Left lobe of liver (tissue), 2 donors: ENCODE results near the gene DHRS3. TPM values are rescaled to one million over a fixed set of nuclear protein-coding genes. Genes with fewer than 3 reads are reported as not detected.
"Not testable (repeated sequence)": the region's sequence is repeated elsewhere in the genome, so short reads cannot be mapped to it uniquely, and the experiment has no call there.

ENCODE experiments used
- ATAC-seq: fragments of 200-7000 bp; cut with Tn5 transposase; one replicate; pipeline ENCODE4 v1.9.1; 2020; ENCODE audit warnings: mild to moderate bottlenecking, moderate library complexity
- DNase-seq: peaks from one replicate; pipeline ENCODE4 v3.0.0-alpha.2; 2020; ENCODE audit warnings: low spot score
- total RNA-seq: library from RNA; stranded (reverse); gene quantifications from one replicate; pipeline ENCODE4 v1.2.1, GENCODE V29; 2021
- donor health status: DM: no; HTN: no; CAD: no; lungs with moderate emphysema.
- donor health status: DM: no; HTN: yes; CAD: no.

DHRS3 gene
- total RNA-seq, 1 donor from 2014 or later, result 175 TPM

- DNase-seq, result no peak
- ATAC-seq, result no peak
These were observed 36.8 kb downstream of the DHRS3 start for GRCh38 chr1:12581179-12581578.

GRCh38 chr1:12580054-12580887 is 37.7 kb downstream of the DHRS3 start:
- peak; percentile 46 for ATAC-seq
- no peak for DNase-seq

GRCh38 chr1:12578860-12579422 is 39.1 kb downstream of the DHRS3 start:
- peak; percentile 16 for ATAC-seq
- no peak for DNase-seq

GRCh38 chr1:12577020-12577419 is 41.0 kb downstream of the DHRS3 start:
- ATAC-seq (no peak), DNase-seq (no peak)

- no peak for ATAC-seq
- DNase-seq, result no peak
These were observed 43.3 kb downstream of the DHRS3 start for GRCh38 chr1:12574757-12575139.

GRCh38 chr1:12573015-12573825 is 44.8 kb downstream of the DHRS3 start:
- peak; percentile 36 for ATAC-seq
- DNase-seq, result no peak

GRCh38 chr1:12572522-12572921 is 45.5 kb downstream of the DHRS3 start:
- ATAC-seq, result no peak
- DNase-seq, result no peak

- DNase-seq (no peak), ATAC-seq (no peak)
These were observed 47.7 kb downstream of the DHRS3 start for GRCh38 chr1:12570291-12570690.

GRCh38 chr1:12568009-12568767 is 49.8 kb downstream of the DHRS3 start:
- no peak for DNase-seq
- no peak for ATAC-seq

GRCh38 chr1:12567288-12567819 is 50.7 kb downstream of the DHRS3 start:
- no peak for DNase-seq

GRCh38 chr1:12566484-12567287 is 51.3 kb downstream of the DHRS3 start:
- ATAC-seq (peak; percentile 22), DNase-seq (no peak)

More at GRCh38 chr1:12567288-12567819, 50.7 kb downstream of the DHRS3 start:
- peak; percentile 37 for ATAC-seq

- ATAC-seq, result peak; percentile 23
- no peak for DNase-seq
These were observed 52.1 kb downstream of the DHRS3 start for GRCh38 chr1:12565966-12566352.

- ATAC-seq, result peak; percentile 14
- DNase-seq, result no peak
These were observed 52.7 kb downstream of the DHRS3 start for GRCh38 chr1:12565094-12565965.

- not testable (repeated sequence) for DNase-seq, ATAC-seq
These were observed 53.8 kb downstream of the DHRS3 start for GRCh38 chr1:12564251-12564650.

GRCh38 chr1:12562955-12563576 is 54.9 kb downstream of the DHRS3 start:
- DNase-seq, result no peak
- no peak for ATAC-seq

- DNase-seq, result no peak
- ATAC-seq, result no peak
These were observed 56.9 kb downstream of the DHRS3 start for GRCh38 chr1:12561121-12561520.

GRCh38 chr1:12556957-12557935 is 60.8 kb downstream of the DHRS3 start:
- no peak for DNase-seq
- ATAC-seq, result no peak
